Hepatocyte (in vitro differentiated cells): ENCODE data around the gene PRKAG2. TPM values are rescaled to one million over a fixed set of nuclear protein-coding genes. Genes with fewer than 3 reads are reported as not detected.

Experiments
- DNase-seq: peaks from one replicate; pipeline ENCODE4 v3.0.0-alpha.2; 2016; ENCODE audit warnings: low spot score
- H2AFZ ChIP-seq: fragments of 200-600 bp; sonication (generic); 2 replicates; pipeline ENCODE4 v1.6.0; 2016; ENCODE audit warnings: antibody characterized with exemption, mild to moderate bottlenecking
- H3K27ac ChIP-seq: fragments of 200-600 bp; sonication (generic); 2 replicates; pipeline ENCODE4 v1.5.1; 2016; ENCODE audit warnings: mild to moderate bottlenecking
- H3K27me3 ChIP-seq: fragments of 200-600 bp; sonication (generic); 2 replicates; pipeline ENCODE4 v1.6.1; 2016
- H3K36me3 ChIP-seq: fragments of 200-600 bp; sonication (generic); replicated peaks from 2 replicates; pipeline ENCODE4 v1.5.1; 2016; ENCODE audit warnings: low read depth; ENCODE audit not compliant: insufficient read depth
- H3K4me1 ChIP-seq: fragments of 200-600 bp; sonication (generic); 2 replicates; pipeline ENCODE4 v1.5.1; 2016; ENCODE audit warnings: mild to moderate bottlenecking, moderate library complexity; ENCODE audit not compliant: insufficient read depth
- H3K4me2 ChIP-seq: fragments of 200-600 bp; sonication (generic); 2 replicates; pipeline ENCODE4 v1.6.0; 2016
- H3K4me3 ChIP-seq: fragments of 200-600 bp; sonication (generic); 2 replicates; pipeline ENCODE4 v1.5.1; 2016; ENCODE audit warnings: mild to moderate bottlenecking
- H3K79me2 ChIP-seq: fragments of 200-600 bp; sonication (generic); 2 replicates; pipeline ENCODE4 v1.6.0; 2017; ENCODE audit warnings: mild to moderate bottlenecking
- H3K9me2 ChIP-seq: fragments of 200-600 bp; sonication (generic); replicated peaks from 2 replicates; pipeline ENCODE4 v1.6.0; 2017; ENCODE audit warnings: mild to moderate bottlenecking; ENCODE audit not compliant: insufficient read depth
- H3K9me3 ChIP-seq: fragments of 200-600 bp; sonication (generic); 2 replicates; pipeline ENCODE4 v1.5.1; 2016; ENCODE audit warnings: low read depth, mild to moderate bottlenecking
- H4K20me1 ChIP-seq: fragments of 200-600 bp; sonication (generic); 2 replicates; pipeline ENCODE4 v1.6.0; 2016; ENCODE audit warnings: mild to moderate bottlenecking; ENCODE audit not compliant: insufficient read depth, poor library complexity, severe bottlenecking
- CTCF ChIP-seq: fragments of 200-600 bp; sonication (generic); IDR thresholded peaks from 2 replicates; pipeline ENCODE4 v1.5.1; 2016; ENCODE audit warnings: antibody characterized with exemption, mild to moderate bottlenecking; ENCODE audit not compliant: poor library complexity
- EZH2 ChIP-seq: fragments of 200-600 bp; sonication (generic); IDR thresholded peaks from 2 replicates; pipeline ENCODE4 v1.6.1; 2016; ENCODE audit warnings: antibody characterized with exemption, mild to moderate bottlenecking, borderline replicate concordance
- EZH2phosphoT487 ChIP-seq: fragments of 200-600 bp; sonication (generic); IDR thresholded peaks from one replicate; pipeline ENCODE4 v1.6.1; 2018; ENCODE audit warnings: antibody characterized with exemption, mild to moderate bottlenecking, low read depth, moderate library complexity; ENCODE audit not compliant: unreplicated experiment, severe bottlenecking
- WGBS: methylation state at CpG from one replicate; pipeline ENCODE4 v1.1.6; 2016; ENCODE audit warnings: low lambda C conversion rate; ENCODE audit errors: missing lambda C conversion rate; 5-methylcytosine and 5-hydroxymethylcytosine counted together
- polyA plus RNA-seq: library from polyadenylated mRNA; unstranded; fragments of >200 nt; fragmentation: Nextera tagmentation; extraction: Ambion mirVana; gene quantifications from 2 replicates; pipeline ENCODE4 v1.2.1, GENCODE V29; 2016
- total RNA-seq: library from RNA; depleted of rRNA; stranded (reverse); fragments of >200 nt; gene quantifications from 2 replicates; pipeline ENCODE4 v1.2.3, GENCODE V29; 2014

The PRKAG2 gene
- total and polyA plus RNA-seq, 2 experiments from 2014 or later = 17.8 to 23.4 TPM

- no peaks in the 10 kb centered on the region for H3K27me3 ChIP-seq
- no peaks in the 10 kb centered on the region for H3K36me3 ChIP-seq
- H3K4me2 ChIP-seq = no peak overlapping the region
- H3K9me3 ChIP-seq = no peaks in the 10 kb centered on the region
- H3K9me2 ChIP-seq = no peaks in the 10 kb centered on the region
- no peak overlapping the region for H2AFZ ChIP-seq
- H3K27ac ChIP-seq = no peak overlapping the region
- no peaks in the 10 kb centered on the region for H3K79me2 ChIP-seq
- no peak overlapping the region for H3K4me3 ChIP-seq
- TF ChIP-seq CTCF = no peak
- TF ChIP-seq EZH2phosphoT487 = no peak
- TF ChIP-seq EZH2 = no peak
- no peak for DNase-seq
- peaks cover 17% of the 10 kb centered on the region for H3K4me1 ChIP-seq
- WGBS = 79% methylated on average over 2 of the region's 2 CpGs
- H4K20me1 ChIP-seq = no peaks in the 10 kb centered on the region
Measured at GRCh38 chr7:151719897-151720242, 157.0 kb downstream of the PRKAG2 start.

- H3K27me3 ChIP-seq = no peaks in the 10 kb centered on the region
- H3K9me2 ChIP-seq = no peaks in the 10 kb centered on the region
- H3K27ac ChIP-seq = no peak overlapping the region
- H3K79me2 ChIP-seq = no peaks in the 10 kb centered on the region
- H3K4me2 ChIP-seq = no peak overlapping the region
- H3K36me3 ChIP-seq = no peaks in the 10 kb centered on the region
- H3K9me3 ChIP-seq = no peaks in the 10 kb centered on the region
- H3K4me1 ChIP-seq = peaks cover 17% of the 10 kb centered on the region
- TF ChIP-seq EZH2 (no peak), CTCF (no peak), EZH2phosphoT487 (no peak)
- WGBS = 91% methylated on average over 23 of the region's 24 CpGs
- no peak overlapping the region for H3K4me3 ChIP-seq
- DNase-seq = no peak
- H4K20me1 ChIP-seq = no peaks in the 10 kb centered on the region
- H2AFZ ChIP-seq = no peak overlapping the region
Measured at GRCh38 chr7:151719031-151719896, 157.7 kb downstream of the PRKAG2 start.

- no peaks in the 10 kb centered on the region for H3K9me3 ChIP-seq
- WGBS = 80% methylated on average over 6 of the region's 6 CpGs
- H2AFZ ChIP-seq = no peak overlapping the region
- H3K27ac ChIP-seq = no peak overlapping the region
- no peak overlapping the region for H3K4me3 ChIP-seq
- DNase-seq = no peak
- H4K20me1 ChIP-seq = no peaks in the 10 kb centered on the region
- no peak overlapping the region for H3K4me2 ChIP-seq
- no peaks in the 10 kb centered on the region for H3K27me3 ChIP-seq
- no peaks in the 10 kb centered on the region for H3K9me2 ChIP-seq
- no peaks in the 10 kb centered on the region for H3K36me3 ChIP-seq
- no peaks in the 10 kb centered on the region for H3K79me2 ChIP-seq
- peaks cover 17% of the 10 kb centered on the region for H3K4me1 ChIP-seq
- TF ChIP-seq EZH2 = no peak
- no peak for TF ChIP-seq EZH2phosphoT487
- TF ChIP-seq CTCF = no peak
Measured at GRCh38 chr7:151717918-151718317, 159.0 kb downstream of the PRKAG2 start.
